ENCODE measurements around the gene SAMD4A.

GRCh38 chr14:54756656-54757392 is 189.9 kb downstream of the SAMD4A start:
- TF ChIP-seq POLR2A (IDR thresholded peaks at IDR 0.05) (no peak), CTCF (IDR thresholded peaks at IDR 0.05) (no peak)

Data from esophagus squamous epithelium (tissue), 4 donors.